ENCODE measurements around the gene ELAC2. TPM values are rescaled to one million over a fixed set of nuclear protein-coding genes. Genes with fewer than 3 reads are reported as not detected.

Gene ELAC2
- total RNA-seq, 1 experiment from 2014 or later, result 64.4 TPM

GRCh38 chr17:12992676-12993075, 25.2 kb downstream of the ELAC2 start:
- ChIA-PET CTCF (no interaction called here), POLR2A (ENCODE audit: low non-redundant PET) (no interaction called here)
- no peak for TF ChIP-seq CTCF (conservative IDR thresholded peaks at IDR 0.05; ENCODE audit: low read depth, low read length)
- no peak for TF ChIP-seq EZH2 (IDR thresholded peaks at IDR 0.05; ENCODE audit: borderline replicate concordance, low read depth, low read length, poor library complexity, severe bottlenecking)
- Histone ChIP-seq H3K4me1 (ENCODE audit: insufficient read depth, low read length, poor library complexity, severe bottlenecking) (no peaks in the 10 kb centered on the region), H3K27ac (ENCODE audit: low read depth, low read length, poor library complexity, severe bottlenecking) (no peak overlapping the region), H3K4me3 (ENCODE audit: low read depth, low read length, poor library complexity, severe bottlenecking) (no peak overlapping the region), H3K9me3 (ENCODE audit: low read depth, low read length, poor library complexity, severe bottlenecking) (no peaks in the 10 kb centered on the region), H3K27me3 (replicated peaks; ENCODE audit: insufficient read depth, low read depth, low read length, poor library complexity) (no peaks in the 10 kb centered on the region), H3K36me3 (ENCODE audit: insufficient read depth, low read length, poor library complexity, severe bottlenecking) (peaks cover 43% of the 10 kb centered on the region)
- BruUV-seq (replicated peaks), result no TSS peak
- no peak for DNase-seq (ENCODE audit: low spot score)
- intact Hi-C loops (cut with micrococcal nuclease; ENCODE audit: unreplicated experiment), result no loop called here

GRCh38 chr17:12990926-12991325, 26.9 kb downstream of the ELAC2 start:
- BruUV-seq (replicated peaks), result no TSS peak
- ChIA-PET CTCF (no interaction called here), POLR2A (ENCODE audit: low non-redundant PET) (no interaction called here)

GRCh38 chr17:12990041-12990808, 27.6 kb downstream of the ELAC2 start:
- no peaks in the 10 kb centered on the region for H3K9me3 ChIP-seq (ENCODE audit: low read depth, low read length, poor library complexity, severe bottlenecking)
- no peak for DNase-seq (ENCODE audit: low spot score)
- intact Hi-C loops (cut with micrococcal nuclease; ENCODE audit: unreplicated experiment), result no loop called here
- ChIA-PET CTCF (no interaction called here), POLR2A (ENCODE audit: low non-redundant PET) (no interaction called here)
- H3K36me3 ChIP-seq (ENCODE audit: insufficient read depth, low read length, poor library complexity, severe bottlenecking), result peaks cover 22% of the 10 kb centered on the region
- no peak overlapping the region for H3K27ac ChIP-seq (ENCODE audit: low read depth, low read length, poor library complexity, severe bottlenecking)
- TF ChIP-seq EZH2 (IDR thresholded peaks at IDR 0.05; ENCODE audit: borderline replicate concordance, low read depth, low read length, poor library complexity, severe bottlenecking) (no peak), CTCF (conservative IDR thresholded peaks at IDR 0.05; ENCODE audit: low read depth, low read length) (no peak)
- H3K4me1 ChIP-seq (ENCODE audit: insufficient read depth, low read length, poor library complexity, severe bottlenecking), result no peaks in the 10 kb centered on the region
- no TSS peak for BruUV-seq (replicated peaks)
- H3K4me3 ChIP-seq (ENCODE audit: low read depth, low read length, poor library complexity, severe bottlenecking), result no peak overlapping the region
- H3K27me3 ChIP-seq (replicated peaks; ENCODE audit: insufficient read depth, low read depth, low read length, poor library complexity), result no peaks in the 10 kb centered on the region

More at GRCh38 chr17:12990926-12991325, 26.9 kb downstream of the ELAC2 start:
- no peak for TF ChIP-seq EZH2 (IDR thresholded peaks at IDR 0.05; ENCODE audit: borderline replicate concordance, low read depth, low read length, poor library complexity, severe bottlenecking)
- no peak for TF ChIP-seq CTCF (conservative IDR thresholded peaks at IDR 0.05; ENCODE audit: low read depth, low read length)
- Histone ChIP-seq H3K9me3 (ENCODE audit: low read depth, low read length, poor library complexity, severe bottlenecking) (no peaks in the 10 kb centered on the region), H3K27ac (ENCODE audit: low read depth, low read length, poor library complexity, severe bottlenecking) (no peak overlapping the region), H3K4me3 (ENCODE audit: low read depth, low read length, poor library complexity, severe bottlenecking) (no peak overlapping the region), H3K27me3 (replicated peaks; ENCODE audit: insufficient read depth, low read depth, low read length, poor library complexity) (no peaks in the 10 kb centered on the region), H3K4me1 (ENCODE audit: insufficient read depth, low read length, poor library complexity, severe bottlenecking) (no peaks in the 10 kb centered on the region), H3K36me3 (ENCODE audit: insufficient read depth, low read length, poor library complexity, severe bottlenecking) (peaks cover 28% of the 10 kb centered on the region)
- no peak for DNase-seq (ENCODE audit: low spot score)
- intact Hi-C loops (cut with micrococcal nuclease; ENCODE audit: unreplicated experiment), result no loop called here

All from A673 (cell line).